ENCODE results near the gene SHKBP1.
A peak's percentile ranks its signal among the peaks of the same experiment; 100 is the strongest.

The SHKBP1 gene

GRCh38 chr19:40601134-40601974, 24.7 kb downstream of the SHKBP1 start, which contains the start of gene LTBP4:
Gene LTBP4, plus strand, starts transcription at chr19:40601369. Its CDS starts 19 bp downstream, at chr19:40601388.
- DNase-seq, result peak; percentile 46

GRCh38 chr19:40603071-40603388, 26.4 kb downstream of the SHKBP1 start:
- no peak for DNase-seq

DNA sequence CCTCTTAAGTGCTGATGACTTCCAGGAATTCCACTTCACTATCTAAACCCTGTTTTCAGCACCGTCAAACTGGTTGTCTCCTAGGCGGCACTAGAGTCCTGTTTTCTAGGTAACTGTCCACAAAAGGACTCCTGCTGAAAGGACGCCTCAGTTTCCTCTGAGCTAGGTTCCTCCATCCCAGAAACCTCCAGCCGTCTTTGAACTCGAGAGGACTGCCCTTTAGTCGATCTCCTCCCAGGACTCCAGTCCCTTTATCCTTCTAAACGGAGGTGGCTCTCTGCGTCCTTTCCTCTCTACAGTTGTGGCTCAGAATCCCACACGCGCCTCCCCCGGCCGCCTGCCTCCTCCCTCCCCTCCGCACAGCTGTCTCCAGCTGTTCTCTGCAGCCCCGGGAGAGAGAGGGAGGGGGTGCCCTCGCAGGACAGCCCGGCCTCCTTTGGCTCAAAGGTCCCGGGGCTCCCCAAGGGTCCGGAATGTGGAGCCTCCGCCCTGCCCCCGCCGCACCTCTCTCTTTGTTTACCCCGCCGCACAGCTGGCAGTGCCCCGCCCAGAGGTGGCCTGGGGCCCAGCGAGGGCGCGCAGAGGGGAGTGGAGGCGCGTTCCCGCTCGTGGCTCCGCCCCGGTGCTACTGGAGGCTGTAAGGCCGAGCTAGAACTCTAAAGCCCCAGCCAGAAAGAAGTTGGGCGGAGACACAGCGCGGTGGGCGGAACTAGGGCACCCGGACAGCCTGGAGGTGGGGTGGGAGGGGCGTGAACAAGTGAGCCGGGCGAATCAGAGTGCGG, 26.9 kb downstream of the SHKBP1 start:
- DNase-seq, result peak; percentile 98

DNA sequence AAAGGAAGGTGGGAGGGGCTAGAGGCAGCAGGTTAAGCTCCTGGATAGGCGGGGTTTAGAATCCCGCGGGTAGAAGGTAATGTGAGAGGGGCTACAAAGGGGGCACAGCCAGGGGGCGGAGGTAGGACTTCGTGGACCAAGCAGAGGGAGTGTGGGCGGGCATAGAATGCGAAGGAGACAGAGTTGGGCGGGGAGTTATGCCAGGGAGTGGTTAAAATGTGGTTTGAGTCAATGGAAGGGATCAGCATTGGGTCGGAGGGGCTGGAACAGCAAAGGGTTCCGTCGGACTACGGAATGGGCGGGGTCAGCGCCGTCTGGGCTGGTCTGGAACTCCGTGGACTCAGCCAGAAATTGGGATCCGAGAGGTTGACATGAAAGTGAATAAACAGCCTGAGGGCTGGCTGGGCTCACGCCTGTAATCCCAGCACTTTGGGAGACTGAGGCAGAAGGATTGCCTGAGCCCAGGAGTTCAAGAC, 27.5 kb downstream of the SHKBP1 start:
- no peak for DNase-seq

DNA sequence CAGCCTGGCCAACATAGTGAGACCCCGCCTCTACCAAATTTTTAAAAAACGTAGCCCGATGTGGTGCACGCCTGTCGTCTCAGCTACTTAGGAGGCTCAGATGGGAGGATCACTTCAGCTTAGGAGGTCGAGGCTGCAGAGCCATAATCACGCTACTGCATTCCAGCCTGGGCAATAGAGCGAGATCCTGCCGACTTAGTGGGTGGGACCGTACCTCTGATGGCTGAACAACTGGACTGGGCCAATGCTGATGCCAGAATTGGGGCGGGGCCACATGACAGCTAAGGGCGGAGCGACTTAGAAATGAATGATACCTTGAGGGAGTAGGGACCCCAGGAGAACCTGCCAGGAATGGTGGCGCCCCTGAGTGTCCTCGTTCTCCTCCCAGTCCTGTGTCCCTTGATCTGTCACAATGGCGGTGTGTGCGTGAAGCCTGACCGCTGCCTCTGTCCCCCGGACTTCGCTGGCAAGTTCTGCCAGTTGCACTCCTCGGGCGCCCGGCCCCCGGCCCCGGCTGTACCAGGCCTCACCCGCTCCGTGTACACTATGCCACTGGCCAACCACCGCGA, 28.1 kb downstream of the SHKBP1 start:
- DNase-seq, result peak; percentile 37

DNA sequence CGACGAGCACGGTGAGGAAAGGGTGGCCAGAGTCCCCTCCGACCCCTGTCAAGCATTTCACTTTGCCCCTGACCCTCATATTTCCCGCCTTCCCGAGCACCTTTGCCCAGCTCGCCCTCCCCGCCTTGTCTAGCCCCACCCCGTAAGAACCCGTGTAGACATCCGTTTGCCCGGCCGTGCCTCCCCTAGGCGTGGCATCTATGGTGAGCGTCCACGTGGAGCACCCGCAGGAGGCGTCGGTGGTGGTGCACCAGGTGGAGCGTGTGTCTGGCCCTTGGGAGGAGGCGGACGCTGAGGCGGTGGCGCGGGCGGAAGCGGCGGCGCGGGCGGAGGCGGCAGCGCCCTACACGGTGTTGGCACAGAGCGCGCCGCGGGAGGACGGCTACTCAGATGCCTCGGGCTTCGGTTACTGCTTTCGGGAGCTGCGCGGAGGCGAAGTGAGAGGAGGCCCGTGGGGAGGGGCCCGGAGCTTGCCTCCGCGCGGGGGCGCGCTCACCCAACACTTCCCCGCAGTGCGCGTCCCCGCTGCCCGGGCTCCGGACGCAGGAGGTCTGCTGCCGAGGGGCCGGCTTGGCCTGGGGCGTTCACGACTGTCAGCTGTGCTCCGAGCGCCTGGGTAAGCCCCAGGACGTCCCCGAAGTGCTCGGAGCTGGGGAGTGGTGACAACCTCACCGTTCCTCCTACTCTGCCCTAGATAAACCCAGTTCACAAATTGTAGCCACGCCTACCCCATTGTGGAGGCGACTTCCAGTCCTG, 28.7 kb downstream of the SHKBP1 start:
- DNase-seq, result peak; percentile 86

- no peak for DNase-seq
These were observed 30.9 kb downstream of the SHKBP1 start for GRCh38 chr19:40607311-40608239.

DNA sequence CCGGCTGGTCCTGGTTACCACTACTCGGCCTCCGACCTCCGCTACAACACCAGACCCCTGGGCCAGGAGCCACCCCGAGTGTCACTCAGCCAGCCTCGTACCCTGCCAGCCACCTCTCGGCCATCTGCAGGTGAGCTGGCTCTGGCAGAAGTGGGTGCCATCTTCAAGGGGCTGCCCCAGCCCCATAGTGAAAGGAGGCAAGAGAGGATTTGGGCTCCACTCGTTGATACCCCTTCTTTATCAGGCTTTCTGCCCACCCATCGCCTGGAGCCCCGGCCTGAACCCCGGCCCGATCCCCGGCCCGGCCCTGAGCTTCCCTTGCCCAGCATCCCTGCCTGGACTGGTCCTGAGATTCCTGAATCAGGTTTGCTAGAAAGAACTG, 31.6 kb downstream of the SHKBP1 start:
- no peak for DNase-seq

DNA sequence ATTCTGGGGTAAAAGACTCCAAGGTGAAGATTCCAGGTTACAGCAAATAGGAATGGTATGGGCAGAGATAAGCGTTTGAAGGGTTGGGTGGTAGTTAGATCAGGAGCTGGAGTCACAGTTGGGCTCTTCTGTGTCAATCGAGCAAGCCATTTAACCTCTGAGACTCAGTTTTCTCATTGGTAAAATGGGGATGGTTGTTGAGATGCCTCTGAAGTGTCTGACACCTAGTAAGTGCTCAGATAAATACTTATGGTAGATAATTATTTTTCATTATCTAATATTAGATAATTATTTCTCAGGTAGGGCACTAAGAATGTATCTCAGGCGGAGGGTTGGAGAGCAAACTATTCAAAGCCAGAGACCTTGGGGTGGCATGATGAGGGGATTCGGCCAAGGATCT, 32.3 kb downstream of the SHKBP1 start:
- no peak for DNase-seq

- DNase-seq, result peak; percentile 97
These were observed 33.1 kb downstream of the SHKBP1 start for GRCh38 chr19:40609561-40610395.

- DNase-seq, result peak; percentile 75
These were observed 33.9 kb downstream of the SHKBP1 start for GRCh38 chr19:40610396-40611064.

- no peak for DNase-seq
These were observed 34.4 kb downstream of the SHKBP1 start for GRCh38 chr19:40611096-40611495.

DNA sequence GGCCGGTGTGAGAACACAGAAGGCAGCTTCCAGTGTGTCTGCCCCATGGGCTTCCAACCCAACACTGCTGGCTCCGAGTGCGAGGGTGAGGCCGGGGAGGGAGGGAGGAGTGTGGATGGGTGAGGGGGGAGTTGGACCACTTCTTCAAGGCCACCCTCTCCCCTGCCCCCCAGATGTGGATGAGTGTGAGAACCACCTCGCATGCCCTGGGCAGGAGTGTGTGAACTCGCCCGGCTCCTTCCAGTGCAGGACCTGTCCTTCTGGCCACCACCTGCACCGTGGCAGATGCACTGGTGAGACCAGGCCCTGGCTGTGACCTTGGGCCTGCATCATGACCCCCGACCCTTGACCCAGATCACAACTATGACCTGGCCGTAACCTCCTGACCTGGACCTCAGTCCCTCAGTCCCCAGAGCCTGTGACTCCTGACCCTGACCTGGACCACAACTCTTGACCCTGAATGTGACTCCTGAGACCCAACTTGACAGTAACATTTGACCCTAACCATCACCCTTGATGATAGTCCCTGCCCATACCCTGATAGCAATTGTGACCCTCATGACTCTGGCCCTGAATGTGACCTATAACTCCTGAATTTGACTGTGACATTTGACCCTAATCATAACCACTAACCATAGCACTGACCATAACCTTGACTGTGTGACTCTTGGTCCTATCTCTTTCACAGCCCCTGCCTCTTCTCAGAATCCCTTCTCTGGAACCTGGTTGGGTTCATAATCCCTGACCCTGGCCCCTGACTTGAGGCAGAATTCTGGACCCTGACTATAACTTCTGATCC, 35.4 kb downstream of the SHKBP1 start:
- no peak for DNase-seq

DNA sequence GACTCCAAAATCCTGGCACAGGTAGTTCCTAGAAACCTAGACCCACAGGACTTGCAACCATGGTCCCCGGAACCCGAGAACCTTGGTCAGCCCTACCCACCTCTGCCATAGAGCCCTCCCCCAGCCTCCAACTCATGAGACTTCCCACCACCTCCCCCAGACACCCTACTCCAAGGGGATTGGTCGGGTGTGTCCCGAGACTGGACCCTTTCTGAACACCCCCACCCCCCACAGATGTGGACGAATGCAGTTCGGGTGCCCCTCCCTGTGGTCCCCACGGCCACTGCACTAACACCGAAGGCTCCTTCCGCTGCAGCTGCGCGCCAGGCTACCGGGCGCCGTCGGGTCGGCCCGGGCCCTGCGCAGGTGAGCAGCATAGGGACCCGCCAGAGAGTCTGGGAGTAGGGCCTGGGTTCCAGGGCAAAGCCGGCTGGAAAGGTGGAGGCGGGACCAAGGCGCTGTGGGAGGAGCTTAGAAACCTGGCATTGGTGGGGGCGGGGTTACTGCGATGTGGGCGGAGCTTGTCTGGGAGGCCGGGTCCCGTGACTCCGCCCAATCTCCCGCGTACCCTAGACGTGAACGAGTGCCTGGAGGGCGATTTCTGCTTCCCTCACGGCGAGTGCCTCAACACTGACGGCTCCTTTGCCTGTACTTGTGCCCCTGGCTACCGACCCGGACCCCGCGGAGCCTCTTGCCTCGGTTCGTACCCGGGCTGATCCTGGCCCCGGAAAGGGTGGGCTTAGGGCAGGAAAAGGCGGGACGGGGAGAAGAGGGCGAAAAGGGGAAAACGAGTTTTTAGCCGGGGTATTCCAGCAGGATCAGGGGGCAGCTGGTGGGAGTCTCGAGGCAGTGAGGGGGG, 36.4 kb downstream of the SHKBP1 start:
- DNase-seq, result peak; percentile 89

- peak; percentile 93 for DNase-seq
These were observed 37.3 kb downstream of the SHKBP1 start for GRCh38 chr19:40613690-40614621.

GRCh38 chr19:40614622-40615411, 38.1 kb downstream of the SHKBP1 start:
- peak; percentile 99 for DNase-seq
